ENCODE data around the gene TMEM154. TPM values are rescaled to one million over a fixed set of nuclear protein-coding genes. Genes with fewer than 3 reads are reported as not detected.

Gene TMEM154
- total RNA-seq, 2 experiments from 2014 or later = 17.3 to 20.4 TPM

DNA sequence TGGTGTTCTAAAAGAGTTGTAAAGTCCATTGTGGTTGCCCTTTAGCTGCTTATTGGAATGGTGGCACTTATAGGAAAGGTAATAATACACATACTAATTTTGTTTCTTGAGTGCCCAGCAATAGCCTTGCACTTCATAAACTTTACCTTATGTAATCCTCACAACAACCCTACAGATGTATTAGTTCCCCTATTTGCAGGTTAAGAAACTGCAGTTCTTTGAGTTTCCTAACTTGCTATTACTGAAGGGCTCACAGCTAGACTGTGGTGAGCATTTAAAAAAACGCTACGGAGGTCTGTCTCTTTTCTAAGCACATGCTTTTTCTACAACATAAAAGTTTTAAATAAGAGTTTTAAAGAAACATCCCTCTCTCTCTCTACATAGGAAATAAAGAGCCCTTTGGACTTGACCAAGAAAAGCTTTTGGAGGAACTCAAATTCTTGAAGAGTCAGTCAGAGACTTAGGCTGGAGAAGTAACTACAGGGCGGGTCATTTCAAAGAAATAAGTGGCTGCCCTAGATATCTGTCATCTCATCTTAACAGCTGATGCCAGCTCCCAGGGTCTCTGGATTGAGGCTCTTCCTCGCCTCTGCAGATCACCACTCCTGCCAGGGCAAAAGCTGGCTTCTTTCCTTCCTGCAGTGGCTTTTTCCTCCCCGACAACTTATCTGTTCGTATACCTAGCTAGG lies 101.9 kb downstream of the TMEM154 start:
- H3K4me1 Mint-ChIP-seq (ENCODE audit: low read depth) = no peaks in the 10 kb centered on the region
- DNase-seq = no peak
- no peak overlapping the region for H3K4me3 Mint-ChIP-seq
- no peaks in the 10 kb centered on the region for H3K36me3 Mint-ChIP-seq (ENCODE audit: low read depth)
- CTCF ChIA-PET = interaction anchor here (0.6 to 1.4 kb wide), 3 partner anchors 76 to 395 kb away, joined by 3 to 10 read pairs (median 3); no protein-coding TSS in a partner anchor
- intact Hi-C loops (cut with micrococcal nuclease) = no loop called here
- H3K27me3 Mint-ChIP-seq (ENCODE audit: low read depth) = no peaks in the 10 kb centered on the region
- no peaks in the 10 kb centered on the region for H3K9me3 Mint-ChIP-seq
- no peak overlapping the region for H3K27ac Mint-ChIP-seq

DNA sequence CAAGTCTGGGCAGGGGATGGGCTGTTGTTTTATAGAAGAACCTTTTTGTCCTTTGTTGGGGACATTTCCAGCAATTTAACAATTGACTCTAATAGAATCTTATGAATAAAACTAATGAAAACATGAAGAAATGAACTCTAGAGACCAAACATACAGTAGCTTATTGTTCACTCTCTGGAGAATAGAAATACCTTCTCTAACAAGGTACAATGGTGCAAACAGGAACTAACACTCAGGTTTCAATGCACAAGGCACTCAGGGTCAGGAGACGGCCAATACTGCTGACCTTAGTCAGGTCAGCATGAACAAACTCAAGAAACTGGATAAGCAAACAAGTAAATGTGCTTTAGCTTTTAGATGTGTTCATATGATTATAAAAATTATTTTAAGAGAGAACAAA lies 104.3 kb downstream of the TMEM154 start:
- no peak for DNase-seq
- H3K9me3 Mint-ChIP-seq = no peaks in the 10 kb centered on the region
- H3K36me3 Mint-ChIP-seq (ENCODE audit: low read depth) = no peaks in the 10 kb centered on the region
- H3K4me3 Mint-ChIP-seq = no peak overlapping the region
- CTCF ChIA-PET = interaction anchor here (0.6 to 1.2 kb wide), 2 partner anchors 78 to 112 kb away, joined by 3 to 4 read pairs; no protein-coding TSS in a partner anchor
- no peaks in the 10 kb centered on the region for H3K27me3 Mint-ChIP-seq (ENCODE audit: low read depth)
- no peak overlapping the region for H3K27ac Mint-ChIP-seq
- intact Hi-C loops (cut with micrococcal nuclease) = no loop called here
- H3K4me1 Mint-ChIP-seq (ENCODE audit: low read depth) = no peaks in the 10 kb centered on the region

DNA sequence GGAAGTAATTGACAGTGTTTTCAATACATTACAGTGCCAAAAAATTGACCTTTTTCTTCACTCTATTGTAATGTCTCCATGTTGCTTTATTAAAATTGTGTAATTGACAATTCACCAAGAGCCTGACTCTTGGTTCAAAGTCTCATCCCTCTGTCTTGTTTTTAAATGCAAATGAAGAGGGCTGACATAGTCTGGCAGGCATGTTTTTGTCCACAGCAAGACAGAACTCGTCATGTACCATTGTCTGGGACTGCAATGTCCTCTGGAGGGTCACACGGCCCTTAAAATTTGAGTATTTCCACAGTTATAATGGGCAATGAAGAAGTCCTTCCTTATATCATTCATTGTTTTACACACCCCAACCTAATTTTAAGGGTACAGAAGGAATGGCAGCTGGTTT lies 105.9 kb downstream of the TMEM154 start:
- H3K27me3 Mint-ChIP-seq (ENCODE audit: low read depth) = no peaks in the 10 kb centered on the region
- H3K4me3 Mint-ChIP-seq = no peak overlapping the region
- no peaks in the 10 kb centered on the region for H3K36me3 Mint-ChIP-seq (ENCODE audit: low read depth)
- no peaks in the 10 kb centered on the region for H3K9me3 Mint-ChIP-seq
- CTCF ChIA-PET = interaction anchor here (0.7 to 1.6 kb wide), 2 partner anchors 72 to 215 kb away, joined by 3 to 7 read pairs; no protein-coding TSS in a partner anchor
- H3K4me1 Mint-ChIP-seq (ENCODE audit: low read depth) = no peaks in the 10 kb centered on the region
- intact Hi-C loops (cut with micrococcal nuclease) = no loop called here
- DNase-seq = no peak
- H3K27ac Mint-ChIP-seq = no peak overlapping the region

DNA sequence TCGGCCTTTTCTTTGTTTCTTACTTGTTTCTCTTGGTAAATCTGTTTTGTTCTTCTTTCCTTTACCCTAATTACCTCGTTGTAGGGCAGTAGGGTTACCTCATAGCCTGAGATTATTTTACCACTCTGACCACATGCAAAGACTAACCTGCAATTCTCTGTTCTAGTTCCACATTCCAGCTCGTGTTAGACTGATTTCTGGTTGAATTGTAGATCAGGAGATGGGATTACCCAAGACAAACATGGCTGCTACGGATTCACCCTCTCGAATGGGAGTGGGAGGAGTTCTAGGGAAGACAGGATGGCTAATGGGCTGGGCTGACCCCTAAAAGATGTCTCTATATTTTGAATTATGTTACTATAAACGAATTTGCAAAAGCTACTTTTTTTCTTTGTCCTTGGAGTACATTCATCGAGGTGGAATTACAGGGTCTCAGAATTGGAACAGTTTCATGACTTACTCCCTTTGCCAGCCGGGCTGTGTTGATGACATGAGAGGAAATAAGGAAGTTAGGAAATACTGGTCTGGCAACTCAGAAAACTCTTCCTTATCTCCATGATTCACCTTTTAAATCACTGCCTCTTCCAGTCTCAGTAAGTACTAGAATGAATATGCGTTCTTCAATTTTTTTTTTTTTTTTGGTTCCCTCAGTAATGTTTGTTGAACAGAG lies 107.2 kb downstream of the TMEM154 start:
- Mint-ChIP-seq H3K27me3 (ENCODE audit: low read depth) (no peaks in the 10 kb centered on the region), H3K4me1 (ENCODE audit: low read depth) (no peaks in the 10 kb centered on the region), H3K4me3 (no peak overlapping the region), H3K27ac (no peak overlapping the region), H3K36me3 (ENCODE audit: low read depth) (no peaks in the 10 kb centered on the region), H3K9me3 (no peaks in the 10 kb centered on the region)
- CTCF ChIA-PET = no interaction called here
- no peak for DNase-seq
- intact Hi-C loops (cut with micrococcal nuclease) = no loop called here

DNA sequence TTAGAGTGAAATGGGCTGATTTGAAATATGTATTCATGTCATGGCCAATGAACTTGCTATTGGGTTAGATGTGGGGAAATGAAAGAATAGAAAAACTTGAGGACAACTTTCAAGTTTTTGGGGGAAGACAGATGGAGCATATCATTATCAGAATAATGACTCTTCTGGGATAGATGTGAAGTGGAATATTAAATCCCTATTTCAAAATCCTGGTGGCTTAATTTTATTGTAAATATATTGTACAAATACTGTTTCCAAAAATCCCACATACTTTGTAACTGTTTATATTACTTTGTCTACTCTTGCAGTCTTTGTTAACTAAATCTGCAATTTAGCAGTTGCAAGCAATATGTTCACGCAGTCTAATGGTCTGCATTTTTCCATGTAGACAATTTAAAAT lies 108.0 kb downstream of the TMEM154 start:
- CTCF ChIA-PET = no interaction called here
- H3K9me3 Mint-ChIP-seq = no peaks in the 10 kb centered on the region
- no peaks in the 10 kb centered on the region for H3K4me1 Mint-ChIP-seq (ENCODE audit: low read depth)
- no peak for DNase-seq
- H3K36me3 Mint-ChIP-seq (ENCODE audit: low read depth) = no peaks in the 10 kb centered on the region
- no peak overlapping the region for H3K27ac Mint-ChIP-seq
- intact Hi-C loops (cut with micrococcal nuclease) = no loop called here
- no peaks in the 10 kb centered on the region for H3K27me3 Mint-ChIP-seq (ENCODE audit: low read depth)
- H3K4me3 Mint-ChIP-seq = no peak overlapping the region

DNA sequence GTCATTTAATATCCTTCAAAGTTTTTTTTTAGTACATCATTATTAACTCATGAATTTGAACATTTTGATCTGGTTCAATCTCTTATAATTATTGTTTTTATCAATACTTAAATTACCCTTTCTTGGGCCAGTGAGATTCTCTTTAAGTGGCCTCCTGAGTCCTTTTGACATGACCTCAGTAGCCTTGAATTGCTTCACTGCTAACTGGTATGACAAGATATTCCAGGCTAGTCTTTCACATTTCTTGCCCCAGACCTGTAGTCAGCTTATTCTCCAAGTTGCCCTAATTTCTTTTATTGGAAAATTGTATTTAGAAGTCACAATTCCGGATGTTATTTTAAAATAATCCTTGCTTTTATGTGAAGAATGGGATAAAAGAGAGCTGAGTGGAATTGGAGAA lies 108.5 kb downstream of the TMEM154 start:
- H3K4me3 Mint-ChIP-seq = no peak overlapping the region
- no peaks in the 10 kb centered on the region for H3K9me3 Mint-ChIP-seq
- CTCF ChIA-PET = no interaction called here
- DNase-seq = no peak
- no peaks in the 10 kb centered on the region for H3K36me3 Mint-ChIP-seq (ENCODE audit: low read depth)
- intact Hi-C loops (cut with micrococcal nuclease) = no loop called here
- H3K4me1 Mint-ChIP-seq (ENCODE audit: low read depth) = no peaks in the 10 kb centered on the region
- H3K27ac Mint-ChIP-seq = no peak overlapping the region
- no peaks in the 10 kb centered on the region for H3K27me3 Mint-ChIP-seq (ENCODE audit: low read depth)

Other genes starting within 250 kb of the TMEM154 start
- 10 to 100 TPM; 26.7 to 29.2 TPM for gene FBXW7, start 143.9 kb downstream of the TMEM154 start, total RNA-seq
- under 1 TPM; 0.07 to 0.27 TPM for gene TIGD4, start 99.7 kb upstream of the TMEM154 start, total RNA-seq
- gene ARFIP1, start 100.0 kb upstream of the TMEM154 start, total RNA-seq = 1 to 10 TPM; 5.0 to 5.1 TPM

Measured in activated naive CD4-positive, alpha-beta T cell treated with anti-CD3 and anti-CD28 coated beads for 36 hours (primary cell).